Midbrain (tissue), 1 donor: ENCODE results near the gene POMT2.

Experiments
- DNase-seq: peaks from one replicate; lab custom pipeline; 2025; lab: John Stamatoyannopoulos, UW

The POMT2 gene

DNA sequence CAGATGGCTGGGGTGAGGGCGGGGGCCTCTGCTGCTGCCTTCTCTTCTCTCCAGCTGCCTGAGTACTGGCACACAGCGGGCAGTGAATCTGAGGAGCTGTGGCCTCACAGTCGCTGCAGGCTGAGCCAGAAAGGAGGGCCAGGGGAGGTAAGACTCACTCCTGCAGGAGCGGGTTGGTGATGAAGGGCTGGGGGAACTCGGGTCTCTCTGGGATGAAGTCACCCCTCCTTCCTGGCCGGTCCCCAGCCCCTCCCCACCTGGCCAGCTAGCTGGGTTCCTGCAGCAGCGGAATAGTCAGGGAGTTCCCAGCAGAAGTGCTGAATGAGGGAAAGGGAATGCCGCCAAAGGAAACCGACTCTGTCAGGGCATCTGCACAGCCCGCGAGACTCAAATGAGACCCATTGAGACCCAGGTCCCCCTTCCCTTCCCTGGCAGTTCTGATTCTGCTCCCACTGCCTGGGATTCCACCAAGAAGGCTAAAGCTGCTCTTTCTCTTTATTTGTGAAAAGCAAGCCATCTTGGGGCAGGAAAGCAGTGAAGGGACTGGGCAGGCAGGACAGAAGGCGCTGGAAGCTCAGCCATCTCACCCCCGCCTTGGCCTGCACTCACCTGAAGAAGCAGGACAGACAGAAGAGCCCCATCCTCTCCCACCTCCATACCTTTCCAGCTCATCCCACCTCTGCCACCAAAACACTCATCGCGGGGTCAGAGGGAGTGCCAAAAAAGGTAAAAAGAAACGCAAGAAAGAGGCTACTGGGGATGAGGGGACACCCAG lies 54.9 kb downstream of the POMT2 start:
- no peak for DNase-seq

DNA sequence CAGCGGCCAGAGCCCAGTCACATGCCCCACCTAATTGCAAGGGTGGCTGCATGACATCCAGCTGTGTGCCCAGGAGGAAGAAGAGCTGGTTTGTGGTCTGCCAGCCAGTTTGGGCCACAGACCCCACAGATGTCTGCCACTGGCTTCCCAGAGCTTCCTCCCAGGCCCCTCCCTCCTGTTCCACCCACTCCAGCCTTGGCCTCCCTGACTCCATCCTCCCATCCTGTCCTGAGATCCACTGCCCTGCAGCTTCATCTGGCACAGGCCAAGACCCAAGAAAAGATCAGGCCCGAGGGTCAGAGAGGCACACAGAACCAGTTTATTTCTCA lies 55.5 kb downstream of the POMT2 start:
- DNase-seq, result no peak

DNA sequence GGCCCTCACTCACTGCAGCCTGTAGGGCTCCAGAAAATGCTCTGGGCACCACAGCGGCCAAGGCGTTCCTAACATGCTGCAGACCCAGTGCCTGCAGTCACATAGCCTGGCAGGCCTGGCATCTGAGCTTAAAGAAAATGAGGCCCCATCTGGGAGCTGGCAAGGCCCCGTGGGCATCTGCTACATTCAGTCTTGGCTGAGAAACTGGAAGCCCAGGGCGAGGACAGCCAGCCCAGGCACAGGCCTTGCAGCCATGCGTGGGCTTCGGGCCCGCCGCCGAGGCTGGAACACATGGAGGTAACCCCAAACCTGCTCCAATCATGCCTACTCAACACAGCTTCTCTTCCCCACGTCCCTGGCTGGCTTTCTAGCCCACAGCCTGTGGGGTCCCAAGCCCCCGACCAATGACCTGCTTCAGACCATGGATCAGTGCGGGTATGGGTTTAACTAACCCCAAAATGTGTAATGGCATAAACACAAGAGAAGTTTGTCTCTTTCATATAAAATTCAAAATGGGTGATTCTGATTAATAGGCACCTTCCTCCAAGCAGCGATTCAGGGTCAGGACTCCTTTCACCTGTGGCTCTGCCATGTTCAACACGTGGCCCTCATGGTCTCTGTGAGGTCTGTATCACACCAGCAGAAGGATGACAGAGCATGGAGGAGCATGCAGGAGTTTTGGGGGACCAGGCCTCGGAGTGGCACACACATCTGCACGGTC lies 56.1 kb downstream of the POMT2 start:
- DNase-seq, result no peak

DNA sequence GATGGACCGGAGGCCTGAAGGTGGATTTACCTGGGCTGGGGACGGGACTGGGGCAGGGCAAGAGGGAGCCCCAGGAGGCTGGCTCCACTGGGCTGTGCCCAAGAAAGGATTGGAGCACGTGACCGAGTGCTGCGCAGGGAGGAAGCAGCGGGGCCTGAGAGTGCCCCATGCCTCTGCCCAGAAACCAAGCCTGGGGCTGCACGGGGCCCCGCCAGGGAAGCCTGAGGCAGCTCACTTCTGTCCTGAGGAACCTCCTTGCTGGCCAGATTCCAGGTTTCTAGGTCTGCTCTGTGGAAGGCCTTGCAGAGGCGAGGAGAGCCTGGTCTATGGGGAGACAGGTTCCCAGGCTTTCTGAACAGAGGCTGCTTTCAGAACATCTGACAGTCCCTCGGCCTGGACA lies 60.1 kb downstream of the POMT2 start:
- DNase-seq, result peak; percentile 22

DNA sequence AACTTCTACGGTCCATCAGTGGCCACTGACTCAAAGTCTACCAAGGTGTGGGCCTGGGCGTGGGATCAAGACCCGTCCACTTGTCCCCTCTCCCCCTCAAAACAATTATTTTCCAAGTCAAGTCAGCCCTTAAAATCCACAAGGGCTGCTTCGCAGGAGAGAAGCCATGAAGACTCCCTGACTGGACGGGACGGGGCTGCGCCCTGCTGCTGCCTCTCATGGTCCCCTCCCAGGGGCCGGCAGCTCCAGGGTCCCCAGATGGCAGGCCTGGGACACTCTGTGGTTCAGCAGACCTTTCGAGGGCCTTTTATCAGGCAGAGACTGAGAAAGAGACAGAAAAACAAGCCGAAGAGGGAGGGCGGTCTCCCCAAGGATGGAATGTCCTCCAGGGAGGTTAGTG lies 60.5 kb downstream of the POMT2 start:
- DNase-seq, result no peak

GRCh38 chr14:77259025-77259715 lies 61.5 kb downstream of the POMT2 start:
- DNase-seq, result no peak

GRCh38 chr14:77258566-77258965 lies 62.1 kb downstream of the POMT2 start:
- DNase-seq, result no peak

- no peak for DNase-seq
These were observed 63.0 kb downstream of the POMT2 start for GRCh38 chr14:77257700-77258099.

- no peak for DNase-seq
These were observed 64.0 kb downstream of the POMT2 start for GRCh38 chr14:77256694-77257093.

GRCh38 chr14:77253333-77254190 lies 67.1 kb downstream of the POMT2 start:
- no peak for DNase-seq

DNA sequence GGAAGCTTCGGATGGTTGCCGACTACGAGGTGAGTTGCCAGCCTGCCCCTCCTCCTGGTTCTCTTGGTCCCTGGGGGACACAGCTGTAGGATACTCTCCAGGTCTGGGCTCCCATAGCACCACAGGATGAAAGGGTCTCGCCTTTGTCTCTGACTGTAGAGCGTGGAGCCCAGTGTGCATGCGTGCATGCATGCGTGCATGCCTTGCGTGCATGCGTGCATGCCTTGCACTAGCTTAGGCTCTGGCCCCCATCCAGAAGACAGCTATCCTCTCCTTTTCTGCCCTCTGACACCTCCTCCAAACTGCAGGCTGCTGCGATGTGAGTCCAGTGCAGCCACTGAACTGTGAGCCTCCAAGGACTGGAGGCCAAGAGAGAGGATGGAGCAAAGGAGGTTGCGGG lies 68.8 kb downstream of the POMT2 start:
- DNase-seq, result no peak

- DNase-seq, result no peak
These were observed 69.8 kb downstream of the POMT2 start for GRCh38 chr14:77250927-77251326.

DNA sequence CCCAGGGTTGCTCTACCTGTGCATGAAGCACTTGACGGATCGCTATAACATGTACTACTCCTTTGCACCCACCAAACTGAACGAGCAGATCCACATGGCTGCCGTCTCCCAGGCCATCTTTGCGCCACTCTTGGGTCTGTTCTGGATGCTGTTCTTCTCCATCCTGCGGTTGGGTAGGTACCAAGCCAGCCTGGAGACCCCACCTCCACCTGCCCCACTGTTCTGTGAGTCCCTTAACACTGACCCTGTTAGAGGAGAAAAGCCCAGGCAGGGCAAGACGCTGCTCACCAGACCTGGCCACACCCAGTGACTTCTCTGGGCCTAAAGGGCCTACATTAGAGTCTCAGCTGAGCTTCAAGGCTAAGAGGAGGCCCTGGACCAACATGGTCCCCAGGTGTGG lies 71.4 kb downstream of the POMT2 start:
- DNase-seq, result no peak

GRCh38 chr14:77248666-77249065 lies 72.0 kb downstream of the POMT2 start:
- no peak for DNase-seq

GRCh38 chr14:77246784-77247183 lies 73.9 kb downstream of the POMT2 start:
- DNase-seq, result no peak

DNA sequence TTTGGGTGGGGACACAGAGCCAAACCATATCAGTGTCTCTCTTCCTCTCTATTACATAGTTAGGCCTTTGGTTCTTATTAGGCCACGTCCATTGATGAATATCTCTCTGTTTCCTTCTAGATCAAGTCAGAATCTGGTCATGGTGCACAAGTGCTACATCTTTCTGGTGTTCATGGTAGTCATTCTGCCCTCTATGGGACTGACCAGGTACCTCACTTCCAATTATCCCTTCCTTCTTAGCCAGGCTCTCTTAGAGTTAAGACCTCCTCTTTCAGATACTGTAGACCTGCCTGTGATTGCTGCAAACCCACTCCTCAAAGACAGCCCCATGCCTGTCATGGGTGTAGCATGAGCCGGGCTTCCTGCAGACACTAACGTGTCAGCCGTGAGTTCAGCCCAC lies 74.9 kb downstream of the POMT2 start:
- DNase-seq, result no peak

DNA sequence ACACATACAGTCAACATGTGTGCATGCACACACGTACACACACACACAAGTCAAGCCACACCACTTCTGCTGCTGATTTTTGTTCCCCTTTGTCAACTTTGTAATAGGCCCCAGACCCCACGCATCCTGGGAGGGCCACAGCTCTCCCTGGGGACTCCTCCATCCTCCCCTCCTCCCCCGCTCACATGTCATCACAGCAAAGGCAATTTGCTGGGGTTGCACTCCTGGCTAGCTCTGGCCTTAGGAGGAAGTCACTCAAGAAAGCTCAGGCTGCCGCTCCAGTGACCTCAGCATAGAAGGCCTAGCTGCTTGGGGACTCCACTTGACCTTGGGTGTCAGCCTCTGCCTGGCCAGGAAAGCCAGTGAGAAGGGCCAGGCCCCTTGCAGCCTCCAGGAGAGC lies 76.8 kb downstream of the POMT2 start:
- no peak for DNase-seq

DNA sequence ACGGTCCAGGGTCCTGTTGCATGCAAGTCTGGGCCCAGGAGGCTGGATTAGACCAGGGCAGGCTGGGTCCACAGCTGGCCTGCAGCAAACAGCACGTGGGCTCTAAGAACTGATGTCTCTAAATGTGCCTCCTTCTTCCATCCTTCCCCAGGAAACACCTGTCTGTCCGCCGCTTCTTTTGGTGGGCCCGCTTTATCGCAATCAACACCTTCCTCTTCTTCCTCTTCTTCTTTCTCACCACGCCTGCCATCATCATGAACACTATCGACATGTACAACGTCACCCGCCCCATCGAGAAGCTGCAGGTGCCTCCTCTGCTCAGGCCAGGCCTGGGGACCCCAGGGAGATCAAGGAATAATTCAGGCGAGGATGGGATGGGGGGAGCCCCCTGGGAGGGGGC lies 77.9 kb downstream of the POMT2 start:
- no peak for DNase-seq

- DNase-seq, result no peak
These were observed 78.7 kb downstream of the POMT2 start for GRCh38 chr14:77241955-77242354.

- no peak for DNase-seq
These were observed 80.3 kb downstream of the POMT2 start for GRCh38 chr14:77240336-77240915.

DNA sequence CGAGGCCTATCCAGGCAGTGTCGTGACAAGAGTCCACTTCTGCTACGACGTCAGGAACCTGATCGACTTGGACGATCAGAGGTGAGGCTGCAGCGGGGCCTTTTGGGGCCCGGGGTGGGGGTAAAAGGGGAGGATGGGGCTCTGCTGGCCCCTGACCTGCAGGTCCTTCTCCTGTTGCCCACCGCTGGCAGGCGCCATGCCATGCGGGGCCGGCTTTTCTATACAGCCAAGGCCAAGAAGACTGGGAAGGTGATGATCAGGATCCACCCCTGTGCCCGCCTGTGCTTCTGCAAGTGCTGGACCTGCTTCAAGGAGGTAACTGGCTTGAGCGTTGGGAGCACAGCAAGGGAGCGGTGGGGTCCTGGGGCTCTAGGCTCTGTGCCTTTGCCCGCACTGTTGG lies 81.3 kb downstream of the POMT2 start:
- DNase-seq, result no peak

DNA sequence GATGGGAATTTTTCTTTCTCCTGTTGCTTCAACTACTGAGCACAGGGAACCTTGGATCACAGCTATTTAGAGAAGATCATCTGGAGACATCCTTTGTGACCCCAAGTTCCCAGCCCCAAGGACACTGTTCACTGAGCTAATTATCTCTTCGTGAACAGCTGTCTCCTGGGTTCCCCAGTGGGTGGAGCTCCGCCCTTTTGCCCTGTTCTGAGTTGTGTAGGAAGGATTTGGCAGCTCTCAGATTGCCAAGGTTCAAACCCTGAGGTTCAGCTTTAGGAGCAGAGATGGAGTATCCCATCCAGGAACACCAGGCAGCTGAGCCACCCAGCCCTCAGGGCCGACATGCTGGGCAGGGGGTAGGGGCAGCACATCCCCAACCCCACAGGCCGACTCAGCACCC lies 81.7 kb downstream of the POMT2 start:
- DNase-seq, result no peak
